Nephron (organoid): ENCODE measurements around the gene SSBP3.
"Not testable (repeated sequence)": the region's sequence is repeated elsewhere in the genome, so short reads cannot be mapped to it uniquely, and the experiment has no call there.

Experiments
- H3K27ac Mint-ChIP-seq, 3 experiments: 2 replicates each; pipeline ENCODE4 v1.8.0; 2020; ENCODE audit warnings: mixed read lengths in 3 of 3, mild to moderate bottlenecking in 2 of 3, moderate library complexity in 1 of 3
- H3K27me3 Mint-ChIP-seq: 2 replicates; pipeline ENCODE4 v1.8.0; 2021; ENCODE audit warnings: low read depth, mild to moderate bottlenecking, moderate library complexity, mixed read lengths
- H3K36me3 Mint-ChIP-seq: 2 replicates; pipeline ENCODE4 v1.8.0; 2020; ENCODE audit warnings: low read depth, mixed read lengths
- H3K4me1 Mint-ChIP-seq: 2 replicates; pipeline ENCODE4 v1.8.0; 2020; ENCODE audit warnings: mixed read lengths
- H3K4me3 Mint-ChIP-seq, 3 experiments: 2 replicates each; pipeline ENCODE4 v1.8.0; 2020; ENCODE audit warnings: mild to moderate bottlenecking in 3 of 3, mixed read lengths in 3 of 3, moderate library complexity in 2 of 3
- H3K9me3 Mint-ChIP-seq: 2 replicates; pipeline ENCODE4 v1.8.0; 2020; ENCODE audit warnings: mixed read lengths
- TF ChIP-seq, protein P1 (sequence below), 3 experiments: fragments of 200-600 bp; sonication (generic); IDR thresholded peaks; one replicate each; pipeline ENCODE4 v1.5.0; 2021; ENCODE audit warnings: antibody characterized with exemption in 3 of 3; ENCODE audit not compliant: unreplicated experiment in 3 of 3

Gene SSBP3

DNA sequence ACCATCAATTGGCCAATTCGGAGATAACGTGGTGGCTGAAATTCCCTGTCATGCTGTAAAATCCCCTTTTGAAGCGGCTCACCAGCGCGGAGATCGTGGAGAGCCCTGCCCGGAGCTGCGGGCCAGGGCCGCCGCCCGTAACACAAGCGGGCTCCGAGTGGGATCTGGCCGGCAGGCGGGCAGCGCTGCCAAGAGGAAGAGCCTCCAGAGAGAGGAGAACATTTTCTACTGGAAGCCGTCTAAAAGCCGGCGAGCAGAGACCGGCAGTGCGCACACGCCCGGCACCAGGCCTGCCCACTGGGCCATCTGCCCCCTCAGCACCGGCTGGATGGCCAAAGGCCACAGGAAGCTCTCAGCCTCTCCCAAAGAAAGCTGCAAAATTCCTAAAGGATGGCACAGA is 15.5 kb downstream of the SSBP3 start:
- Mint-ChIP-seq H3K4me3 (no peak overlapping the region), H3K4me1 (peaks cover 51% of the 10 kb centered on the region), H3K36me3 (peaks cover 62% of the 10 kb centered on the region), H3K27me3 (peaks cover 3% of the 10 kb centered on the region), H3K9me3 (no peaks in the 10 kb centered on the region), H3K27ac (peak overlapping the region in 1 of 3 experiments; percentile 28)
- TF ChIP-seq, protein P1, sequence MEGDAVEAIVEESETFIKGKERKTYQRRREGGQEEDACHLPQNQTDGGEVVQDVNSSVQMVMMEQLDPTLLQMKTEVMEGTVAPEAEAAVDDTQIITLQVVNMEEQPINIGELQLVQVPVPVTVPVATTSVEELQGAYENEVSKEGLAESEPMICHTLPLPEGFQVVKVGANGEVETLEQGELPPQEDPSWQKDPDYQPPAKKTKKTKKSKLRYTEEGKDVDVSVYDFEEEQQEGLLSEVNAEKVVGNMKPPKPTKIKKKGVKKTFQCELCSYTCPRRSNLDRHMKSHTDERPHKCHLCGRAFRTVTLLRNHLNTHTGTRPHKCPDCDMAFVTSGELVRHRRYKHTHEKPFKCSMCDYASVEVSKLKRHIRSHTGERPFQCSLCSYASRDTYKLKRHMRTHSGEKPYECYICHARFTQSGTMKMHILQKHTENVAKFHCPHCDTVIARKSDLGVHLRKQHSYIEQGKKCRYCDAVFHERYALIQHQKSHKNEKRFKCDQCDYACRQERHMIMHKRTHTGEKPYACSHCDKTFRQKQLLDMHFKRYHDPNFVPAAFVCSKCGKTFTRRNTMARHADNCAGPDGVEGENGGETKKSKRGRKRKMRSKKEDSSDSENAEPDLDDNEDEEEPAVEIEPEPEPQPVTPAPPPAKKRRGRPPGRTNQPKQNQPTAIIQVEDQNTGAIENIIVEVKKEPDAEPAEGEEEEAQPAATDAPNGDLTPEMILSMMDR (IDR thresholded peaks at IDR 0.05; ENCODE audit: unreplicated experiment in 3 of 3): no peak

DNA sequence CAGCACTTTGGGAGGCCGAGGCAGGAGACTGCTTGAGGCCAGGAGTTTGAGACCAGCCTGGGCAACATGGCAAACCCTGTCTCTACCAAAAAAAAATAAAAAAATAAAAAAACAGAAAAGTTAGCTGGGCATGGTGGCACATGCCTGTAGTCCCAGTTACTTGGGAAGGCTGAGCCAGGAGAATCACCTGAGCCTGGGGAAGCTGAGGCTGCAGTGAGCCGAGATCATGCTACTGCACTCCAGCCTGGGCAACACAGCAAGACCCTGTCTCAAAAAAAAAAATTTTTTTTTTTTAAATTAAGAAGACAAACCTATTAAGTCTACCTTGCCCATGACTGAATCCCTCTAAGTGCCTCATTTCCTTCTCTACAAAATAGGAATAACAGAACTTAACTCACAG is 16.6 kb downstream of the SSBP3 start:
- peaks cover 62% of the 10 kb centered on the region for H3K36me3 Mint-ChIP-seq
- H3K4me3 Mint-ChIP-seq, H3K27me3 Mint-ChIP-seq, H3K9me3 Mint-ChIP-seq, H3K27ac Mint-ChIP-seq: not testable (repeated sequence)
- H3K4me1 Mint-ChIP-seq: peaks cover 62% of the 10 kb centered on the region

DNA sequence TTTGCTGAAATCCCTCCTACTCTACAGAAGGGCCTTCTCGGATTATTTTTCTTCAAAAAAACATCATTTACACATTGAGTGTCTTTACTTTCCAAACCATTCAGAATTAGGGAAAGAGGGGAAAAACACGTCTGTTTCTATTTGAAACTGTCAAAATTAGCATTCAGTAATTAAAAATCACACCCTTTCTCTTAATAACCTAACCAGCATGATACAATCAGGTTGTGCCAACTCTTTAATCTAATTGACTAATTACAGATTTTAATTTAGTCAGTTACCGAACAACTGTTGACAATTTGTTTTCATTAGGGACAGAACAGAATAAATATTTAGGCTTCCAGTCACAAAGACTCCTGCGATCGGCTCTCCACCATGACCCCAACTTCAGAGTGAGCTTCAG is 18.8 kb downstream of the SSBP3 start:
- peaks cover 55% of the 10 kb centered on the region for H3K4me1 Mint-ChIP-seq
- H3K27me3 Mint-ChIP-seq: no peaks in the 10 kb centered on the region
- no peaks in the 10 kb centered on the region for H3K9me3 Mint-ChIP-seq
- no peak overlapping the region for H3K4me3 Mint-ChIP-seq
- TF ChIP-seq, protein P1 (IDR thresholded peaks at IDR 0.05; ENCODE audit: unreplicated experiment in 3 of 3): no peak
- H3K27ac Mint-ChIP-seq: peak overlapping the region in 2 of 3 experiments; percentile 29 to 45
- H3K36me3 Mint-ChIP-seq: peaks cover 63% of the 10 kb centered on the region

DNA sequence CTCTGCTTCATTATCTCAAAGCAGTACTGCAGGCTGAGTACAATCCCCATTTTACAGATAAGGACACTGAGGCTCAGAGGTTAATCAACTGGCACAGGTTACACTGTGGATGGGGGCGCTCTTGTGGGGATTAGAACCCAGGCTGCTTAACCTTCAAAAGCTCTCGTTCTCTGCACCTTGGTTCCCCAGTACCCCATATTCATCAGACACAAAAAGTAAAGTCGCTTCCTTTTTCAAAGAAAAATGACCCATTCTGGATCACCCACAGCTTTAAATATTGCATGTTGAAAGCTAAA is 20.5 kb downstream of the SSBP3 start:
- no peaks in the 10 kb centered on the region for H3K27me3 Mint-ChIP-seq

DNA sequence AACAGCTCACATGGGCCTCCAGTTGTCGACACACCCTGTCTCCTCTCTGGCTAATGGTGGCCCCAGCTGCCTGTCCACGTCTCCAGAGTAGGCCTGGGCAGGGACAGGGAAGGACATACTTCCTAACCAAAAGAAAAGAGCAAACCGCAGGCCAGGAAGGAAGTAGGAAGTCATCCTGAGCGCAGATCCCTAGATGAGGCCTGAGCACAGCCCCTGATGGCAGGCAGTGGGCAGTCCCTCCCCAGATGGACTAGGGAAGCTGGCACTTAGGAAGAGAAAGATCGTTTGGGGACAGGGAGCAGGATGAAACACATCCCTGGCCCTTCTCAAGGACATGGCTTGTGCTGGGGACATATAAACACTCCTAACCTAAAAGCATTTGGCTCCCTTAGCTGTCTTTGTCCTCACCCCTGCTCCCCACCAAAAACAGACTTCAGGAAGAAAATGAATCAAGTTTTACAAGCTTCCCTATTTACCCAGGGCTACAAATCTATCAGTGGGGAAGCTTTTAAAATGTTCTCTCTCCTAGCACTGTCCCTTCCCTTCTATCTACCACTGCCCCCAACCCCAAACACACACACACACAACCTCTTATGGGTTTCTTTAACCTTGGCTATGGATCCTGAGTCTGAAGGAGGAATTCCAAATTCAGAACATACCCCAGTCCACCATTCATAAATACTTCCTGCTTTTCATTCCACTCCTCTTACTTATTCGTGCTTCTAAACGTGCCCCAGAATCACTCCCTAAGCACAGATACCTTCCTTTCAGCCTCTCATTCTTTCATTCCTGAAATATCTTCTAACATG is 21.1 kb downstream of the SSBP3 start:
- Mint-ChIP-seq H3K9me3 (no peaks in the 10 kb centered on the region), H3K27ac (peak overlapping the region; percentile 46 to 75 (median 63)), H3K36me3 (peaks cover 59% of the 10 kb centered on the region), H3K4me1 (peaks cover 38% of the 10 kb centered on the region), H3K4me3 (no peak overlapping the region), H3K27me3 (no peaks in the 10 kb centered on the region)
- TF ChIP-seq, protein P1 (IDR thresholded peaks at IDR 0.05; ENCODE audit: unreplicated experiment in 3 of 3): no peak

More for the DNA sequence above, 20.5 kb downstream of the SSBP3 start:
- Mint-ChIP-seq H3K4me1 (peaks cover 39% of the 10 kb centered on the region), H3K27ac (peak overlapping the region; percentile 46 to 75 (median 63)), H3K9me3 (no peaks in the 10 kb centered on the region), H3K36me3 (peaks cover 59% of the 10 kb centered on the region), H3K4me3 (no peak overlapping the region)
- TF ChIP-seq, protein P1 (IDR thresholded peaks at IDR 0.05; ENCODE audit: unreplicated experiment in 3 of 3): no peak

DNA sequence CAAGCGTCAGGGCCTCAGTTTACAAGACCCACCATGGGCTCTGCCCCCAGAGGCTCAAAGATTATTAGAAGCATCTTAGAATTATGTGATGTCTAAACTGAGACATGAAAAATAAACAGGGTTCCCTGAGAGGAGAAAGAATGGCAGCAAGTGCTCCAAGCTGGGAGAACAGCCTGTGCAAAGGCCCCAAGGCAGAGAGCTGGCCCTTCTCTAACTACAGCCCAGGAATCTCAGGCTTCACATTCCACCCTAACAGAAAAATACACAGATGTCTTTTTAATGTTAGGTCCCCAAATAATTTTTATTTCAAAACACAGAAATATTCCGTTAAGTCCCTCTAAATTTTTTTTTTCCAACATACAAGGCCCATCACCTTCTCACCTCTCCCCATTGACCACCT is 21.7 kb downstream of the SSBP3 start:
- TF ChIP-seq, protein P1 (IDR thresholded peaks at IDR 0.05; ENCODE audit: unreplicated experiment in 3 of 3): no peak
- Mint-ChIP-seq H3K27me3 (no peaks in the 10 kb centered on the region), H3K27ac (peak overlapping the region; percentile 22 to 75 (median 46)), H3K36me3 (peaks cover 58% of the 10 kb centered on the region), H3K4me1 (peaks cover 41% of the 10 kb centered on the region), H3K4me3 (no peak overlapping the region), H3K9me3 (no peaks in the 10 kb centered on the region)
